Neural progenitor cell (in vitro differentiated cells): ENCODE measurements around the gene DMP1.

ENCODE experiments used
- EZH2 ChIP-seq: fragments of 200-600 bp; sonication (generic); IDR thresholded peaks from 2 replicates; pipeline ENCODE4 v1.6.1; 2017; ENCODE audit warnings: antibody characterized with exemption, mild to moderate bottlenecking, moderate library complexity
- EZH2phosphoT487 ChIP-seq: fragments of 200-600 bp; sonication (generic); IDR thresholded peaks from 2 replicates; pipeline ENCODE4 v1.6.1; 2017; ENCODE audit warnings: antibody characterized with exemption
- TF ChIP-seq, protein P1 (sequence below): fragments of 200-600 bp; sonication (generic); IDR thresholded peaks from 2 replicates; pipeline ENCODE4 v1.5.1; 2017; ENCODE audit warnings: antibody characterized with exemption, mild to moderate bottlenecking

- TF ChIP-seq, protein P1, sequence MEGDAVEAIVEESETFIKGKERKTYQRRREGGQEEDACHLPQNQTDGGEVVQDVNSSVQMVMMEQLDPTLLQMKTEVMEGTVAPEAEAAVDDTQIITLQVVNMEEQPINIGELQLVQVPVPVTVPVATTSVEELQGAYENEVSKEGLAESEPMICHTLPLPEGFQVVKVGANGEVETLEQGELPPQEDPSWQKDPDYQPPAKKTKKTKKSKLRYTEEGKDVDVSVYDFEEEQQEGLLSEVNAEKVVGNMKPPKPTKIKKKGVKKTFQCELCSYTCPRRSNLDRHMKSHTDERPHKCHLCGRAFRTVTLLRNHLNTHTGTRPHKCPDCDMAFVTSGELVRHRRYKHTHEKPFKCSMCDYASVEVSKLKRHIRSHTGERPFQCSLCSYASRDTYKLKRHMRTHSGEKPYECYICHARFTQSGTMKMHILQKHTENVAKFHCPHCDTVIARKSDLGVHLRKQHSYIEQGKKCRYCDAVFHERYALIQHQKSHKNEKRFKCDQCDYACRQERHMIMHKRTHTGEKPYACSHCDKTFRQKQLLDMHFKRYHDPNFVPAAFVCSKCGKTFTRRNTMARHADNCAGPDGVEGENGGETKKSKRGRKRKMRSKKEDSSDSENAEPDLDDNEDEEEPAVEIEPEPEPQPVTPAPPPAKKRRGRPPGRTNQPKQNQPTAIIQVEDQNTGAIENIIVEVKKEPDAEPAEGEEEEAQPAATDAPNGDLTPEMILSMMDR: no peak
- TF ChIP-seq EZH2phosphoT487: no peak
- TF ChIP-seq EZH2: no peak
These were observed 47.2 kb downstream of the DMP1 start for GRCh38 chr4:87697272-87697671.
